Activated CD4-positive, alpha-beta T cell treated with anti-CD3 and anti-CD28 coated beads, Interleukin-2, amount 50 U/mL, for 24 hours (primary cell): ENCODE measurements around the gene MVD.

Experiments
- DNase-seq, 2 donors: peaks; one replicate each; pipeline ENCODE4 v3.0.0-alpha.2; 2020; ENCODE audit warnings: low read depth in 1 of 2, low spot score in 1 of 2

The MVD gene

GRCh38 chr16:88642881-88643643 is 19.8 kb downstream of the MVD start:
- no peak for DNase-seq

DNA sequence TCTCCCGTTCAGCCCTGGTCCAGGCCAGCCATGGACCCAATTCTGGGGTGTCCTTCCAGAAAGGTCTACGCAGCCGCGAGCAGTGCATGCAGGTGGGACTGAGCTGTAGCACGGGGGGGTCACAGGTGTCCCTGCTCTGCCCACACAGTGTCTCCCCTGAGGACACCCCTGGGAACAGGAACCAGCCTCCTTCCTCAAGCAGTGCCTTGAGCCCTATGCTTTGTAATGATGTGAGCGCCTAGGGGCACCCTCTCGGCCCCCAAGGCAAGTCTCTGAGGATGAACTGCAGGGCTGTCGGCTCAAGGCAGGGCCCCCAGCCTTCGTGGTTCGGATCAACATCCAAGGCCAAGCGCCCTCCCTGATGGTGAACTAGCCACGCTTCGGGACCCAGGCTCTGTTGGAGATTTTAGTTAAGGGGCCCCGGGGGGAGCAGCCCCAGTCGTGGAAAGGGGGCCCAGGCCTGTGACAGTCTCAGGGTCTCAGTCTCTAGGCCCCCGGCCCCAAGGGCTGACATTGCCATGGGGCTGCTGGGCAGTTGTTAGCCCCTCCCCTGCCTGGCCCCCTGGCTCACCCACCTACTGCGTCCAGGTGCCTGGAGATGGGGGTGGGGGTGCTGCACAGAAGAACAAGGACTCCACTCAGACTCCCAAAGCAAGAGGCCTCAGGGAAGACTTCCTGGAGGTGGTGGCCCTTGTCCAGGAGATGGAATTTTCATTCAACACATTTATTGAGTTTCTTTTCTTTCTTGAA is 22.2 kb downstream of the MVD start:
- DNase-seq, result no peak

DNA sequence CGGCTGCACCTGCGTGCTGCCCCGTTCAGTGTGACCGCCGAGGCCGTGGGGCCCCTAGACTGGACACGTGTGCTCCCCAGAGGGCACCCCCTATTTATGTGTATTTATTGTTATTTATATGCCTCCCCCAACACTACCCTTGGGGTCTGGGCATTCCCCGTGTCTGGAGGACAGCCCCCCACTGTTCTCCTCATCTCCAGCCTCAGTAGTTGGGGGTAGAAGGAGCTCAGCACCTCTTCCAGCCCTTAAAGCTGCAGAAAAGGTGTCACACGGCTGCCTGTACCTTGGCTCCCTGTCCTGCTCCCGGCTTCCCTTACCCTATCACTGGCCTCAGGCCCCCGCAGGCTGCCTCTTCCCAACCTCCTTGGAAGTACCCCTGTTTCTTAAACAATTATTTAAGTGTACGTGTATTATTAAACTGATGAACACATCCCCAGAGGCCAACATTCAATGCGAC is 22.8 kb downstream of the MVD start:
- DNase-seq, result no peak

DNA sequence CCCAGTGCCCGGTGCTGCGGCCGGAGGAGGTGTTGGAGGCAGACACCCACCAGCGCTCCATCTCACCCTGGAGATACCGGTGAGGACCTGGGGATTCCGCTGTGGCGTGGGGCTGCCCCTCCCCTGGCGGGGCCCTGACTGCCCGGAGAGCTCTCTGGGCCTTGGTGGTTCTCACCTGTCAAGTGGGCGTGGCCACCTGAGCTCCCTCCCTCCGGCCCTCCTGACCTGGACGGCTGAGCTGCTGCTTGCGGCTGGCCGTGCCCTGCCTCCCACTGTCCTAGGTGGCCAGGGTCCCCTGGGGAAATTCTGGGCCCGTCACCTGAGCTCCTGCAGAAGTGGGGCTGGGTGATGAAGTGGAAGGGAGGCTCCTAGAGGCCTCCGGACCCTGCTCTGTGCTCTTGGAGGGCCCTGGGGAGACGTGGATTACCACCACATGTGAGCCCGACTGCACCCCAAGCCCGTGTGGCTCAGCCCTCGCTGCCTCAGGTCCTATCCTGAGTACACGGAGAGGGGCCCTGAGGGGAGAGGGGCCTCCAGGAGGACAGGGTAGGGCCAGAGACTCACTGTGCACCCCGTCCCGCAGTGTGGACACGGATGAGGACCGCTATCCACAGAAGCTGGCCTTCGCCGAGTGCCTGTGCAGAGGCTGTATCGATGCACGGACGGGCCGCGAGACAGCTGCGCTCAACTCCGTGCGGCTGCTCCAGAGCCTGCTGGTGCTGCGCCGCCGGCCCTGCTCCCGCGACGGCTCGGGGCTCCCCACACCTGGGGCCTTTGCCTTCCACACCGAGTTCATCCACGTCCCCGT is 23.5 kb downstream of the MVD start:
- DNase-seq, result no peak

GRCh38 chr16:88638323-88639230 is 24.3 kb downstream of the MVD start, which contains the start of gene IL17C:
Gene IL17C, plus strand, starts transcription at chr16:88638572. Its CDS starts 70 bp downstream, at chr16:88638642.
- DNase-seq, result no peak

DNA sequence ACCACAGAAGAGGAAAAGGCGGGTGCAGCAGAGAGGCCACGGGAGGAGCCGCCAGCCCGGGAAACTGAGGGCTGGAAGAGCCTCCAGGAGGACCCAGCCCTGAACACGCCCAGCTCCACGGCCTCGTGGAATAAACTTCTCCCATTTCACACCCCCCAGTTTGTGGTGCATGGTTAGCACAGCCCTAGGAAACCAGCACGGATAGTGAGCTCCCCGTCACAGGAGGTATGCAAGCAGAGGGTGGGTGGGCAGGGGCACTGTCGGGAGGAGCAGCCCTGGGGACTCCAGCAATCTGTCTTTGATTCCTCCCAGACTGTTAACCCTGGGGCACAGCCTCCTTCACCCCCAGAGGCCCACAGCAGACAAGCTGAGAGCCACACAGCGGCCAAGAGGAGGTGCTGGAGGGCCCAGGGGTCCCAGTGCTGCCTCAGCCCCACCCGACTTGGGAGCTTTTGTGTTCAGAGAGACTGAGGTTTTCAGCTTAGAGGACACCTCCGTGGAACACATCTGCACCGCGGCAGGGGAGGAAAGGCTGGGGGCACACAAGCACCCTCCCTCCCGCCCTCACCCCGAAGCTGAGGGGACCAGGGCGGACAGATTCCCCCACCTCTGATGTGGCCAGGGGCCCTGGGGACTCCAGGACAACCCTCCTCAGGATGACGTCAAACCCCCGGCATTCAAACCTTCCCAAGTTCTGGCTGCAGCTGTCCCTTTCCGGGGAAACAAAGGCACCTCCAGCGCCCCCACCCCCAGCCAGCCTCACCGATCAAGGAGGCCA is 26.2 kb downstream of the MVD start:
- DNase-seq, result no peak

DNA sequence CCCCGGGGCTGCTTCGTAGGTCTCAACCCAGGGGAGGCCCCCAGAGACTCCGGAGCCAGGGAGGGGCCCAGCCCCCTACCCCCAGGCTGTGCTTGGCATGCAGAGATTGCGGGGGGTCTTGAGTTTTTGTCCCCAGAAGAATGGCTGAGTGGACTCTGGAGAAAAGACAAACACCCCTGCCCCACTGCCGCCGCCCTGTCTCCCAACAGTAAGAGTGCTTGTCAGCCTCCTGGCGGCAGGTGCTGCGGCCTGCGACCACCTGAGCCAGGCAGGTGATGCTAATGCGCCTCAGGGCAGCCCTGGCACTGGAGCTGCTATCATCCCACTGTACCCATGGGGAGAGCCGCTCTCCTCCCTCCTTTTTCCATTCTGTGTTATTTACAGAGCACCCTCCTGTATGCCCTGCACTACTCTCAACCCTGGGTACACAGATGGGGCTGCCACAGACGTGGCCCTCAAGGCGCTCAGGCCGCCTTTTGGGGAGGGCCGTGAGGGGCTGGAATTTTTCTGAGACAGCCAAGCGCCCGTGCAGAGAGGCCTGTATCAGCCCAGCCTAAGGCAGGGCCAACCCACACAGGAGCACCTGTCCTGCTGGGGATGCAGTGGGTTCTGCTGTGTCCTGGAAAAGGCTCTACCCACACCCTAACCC is 27.1 kb downstream of the MVD start:
- DNase-seq, result no peak

- DNase-seq, result no peak
These were observed 27.8 kb downstream of the MVD start for GRCh38 chr16:88634994-88635670.

DNA sequence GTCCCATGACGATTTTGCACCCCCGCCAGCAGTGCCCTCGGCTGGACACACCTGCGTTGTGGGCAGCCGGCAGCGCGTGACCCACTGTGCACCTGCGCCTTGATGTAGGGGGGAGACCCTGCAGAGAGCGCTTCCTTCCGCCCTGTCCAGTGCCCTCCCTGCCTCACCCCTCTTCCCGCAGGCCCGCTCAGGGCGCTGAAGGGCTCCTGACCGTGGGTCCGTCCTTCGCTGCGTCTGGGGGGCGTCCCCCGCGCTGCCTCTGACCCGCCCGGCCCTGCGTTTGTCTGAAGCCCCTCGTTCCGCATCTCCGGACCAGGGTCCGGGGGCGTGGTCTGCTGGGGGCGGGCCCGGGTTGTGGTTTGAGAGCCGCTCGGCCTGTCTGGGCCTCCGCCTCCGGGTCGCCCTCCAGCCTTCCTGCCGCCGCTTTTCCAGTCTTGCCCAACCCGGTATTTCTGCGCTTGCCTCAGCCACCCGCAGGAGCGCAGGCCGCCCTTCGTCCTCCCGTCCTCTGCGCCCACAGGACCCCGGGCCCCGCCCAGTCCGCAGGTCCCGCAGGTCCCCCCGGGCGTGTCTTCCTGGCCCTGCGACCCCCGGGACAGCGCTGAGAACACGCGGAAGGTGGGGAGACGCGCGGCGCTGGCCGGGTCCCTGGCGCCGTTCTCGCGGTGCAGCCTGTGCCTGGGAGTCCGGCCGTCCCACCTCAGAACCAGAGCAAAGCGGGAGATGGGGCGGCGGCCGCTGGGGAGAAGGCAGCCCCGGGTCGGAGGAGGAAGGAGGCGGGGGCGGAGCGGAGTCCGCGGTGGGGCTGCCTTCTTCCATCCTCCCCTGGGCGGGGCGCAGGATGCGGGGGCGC is 28.5 kb downstream of the MVD start:
- no peak for DNase-seq

DNA sequence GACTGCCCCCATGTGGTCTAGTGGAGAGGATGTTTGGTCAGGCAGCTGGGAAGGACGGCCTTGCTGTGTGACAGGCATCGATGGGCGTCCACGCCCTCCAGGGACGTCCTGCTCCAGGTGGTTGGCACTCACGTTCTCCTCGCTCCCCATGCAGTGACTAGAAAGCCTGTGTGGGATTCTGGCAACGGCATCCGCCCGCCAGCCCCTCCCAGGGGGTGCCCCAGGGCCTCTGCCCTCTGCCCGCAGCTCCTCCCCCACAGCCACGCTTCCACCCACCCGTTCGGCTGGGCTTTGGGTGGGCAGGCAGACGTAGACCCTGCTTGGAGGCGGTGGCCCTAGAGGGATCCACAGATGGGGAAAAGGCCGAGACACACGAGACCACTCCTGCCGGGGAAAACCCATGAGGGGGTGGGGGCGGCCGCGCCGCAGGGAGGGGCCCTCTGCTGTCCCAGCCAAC is 29.2 kb downstream of the MVD start:
- no peak for DNase-seq

DNA sequence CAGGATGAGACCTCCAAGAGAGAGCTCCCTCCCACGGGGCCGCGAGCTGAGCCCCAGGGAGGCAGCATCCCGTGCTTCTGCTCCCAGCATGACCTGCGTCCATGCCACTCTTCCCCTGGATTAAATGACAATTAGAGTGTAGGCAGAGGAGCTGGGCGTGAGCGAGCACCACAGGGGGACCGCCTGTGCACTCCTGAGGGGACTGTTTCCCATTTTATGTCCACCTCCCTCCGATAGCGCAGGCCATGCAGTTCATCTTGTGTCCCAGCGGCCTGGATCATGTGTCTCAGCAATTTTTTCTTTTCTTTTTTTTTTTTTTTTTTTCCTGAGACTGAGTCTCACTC is 30.3 kb downstream of the MVD start:
- DNase-seq, result no peak

GRCh38 chr16:88631920-88632586 is 30.8 kb downstream of the MVD start:
- no peak for DNase-seq

- no peak for DNase-seq
These were observed 31.5 kb downstream of the MVD start for GRCh38 chr16:88631384-88631783.

DNA sequence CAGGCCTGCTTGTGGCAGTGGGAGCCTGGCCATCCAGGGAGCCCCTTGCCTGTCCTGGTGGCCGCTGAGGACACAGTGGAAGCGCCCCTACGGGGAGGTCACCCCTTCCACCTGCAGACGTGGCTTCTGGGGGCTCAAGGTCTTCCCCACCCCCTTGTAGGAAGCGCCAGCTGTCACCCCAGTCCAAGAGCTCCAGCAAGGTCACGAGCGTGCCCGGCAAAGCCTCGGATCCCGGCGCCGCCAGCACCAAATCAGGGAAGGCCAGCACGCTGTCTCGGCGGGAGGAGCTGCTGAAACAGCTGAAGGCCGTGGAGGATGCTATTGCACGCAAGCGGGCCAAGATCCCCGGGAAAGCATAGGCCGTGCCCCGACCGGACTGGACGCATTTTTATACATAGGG is 31.9 kb downstream of the MVD start:
- DNase-seq, result no peak

DNA sequence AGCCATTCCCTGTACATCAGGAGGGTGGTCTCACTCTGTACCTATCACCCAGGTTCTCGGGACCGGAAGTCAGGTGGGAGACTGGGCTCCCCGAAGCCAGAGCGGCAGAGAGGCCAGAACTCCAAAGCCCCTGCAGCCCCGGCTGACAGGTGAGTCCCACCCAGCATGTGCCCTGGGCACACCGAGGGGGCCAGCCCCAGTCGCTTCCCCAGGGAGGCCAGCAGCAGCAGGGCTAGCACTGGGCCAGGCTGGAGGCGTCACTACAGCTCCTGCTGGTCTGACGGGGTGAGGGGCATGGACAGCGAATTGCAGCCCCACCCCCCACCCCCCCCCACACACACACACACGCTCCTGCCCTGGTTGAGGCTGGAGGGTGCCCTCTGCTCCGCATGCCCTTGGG is 32.5 kb downstream of the MVD start:
- no peak for DNase-seq

- DNase-seq, result no peak
These were observed 33.1 kb downstream of the MVD start for GRCh38 chr16:88629835-88630234.

DNA sequence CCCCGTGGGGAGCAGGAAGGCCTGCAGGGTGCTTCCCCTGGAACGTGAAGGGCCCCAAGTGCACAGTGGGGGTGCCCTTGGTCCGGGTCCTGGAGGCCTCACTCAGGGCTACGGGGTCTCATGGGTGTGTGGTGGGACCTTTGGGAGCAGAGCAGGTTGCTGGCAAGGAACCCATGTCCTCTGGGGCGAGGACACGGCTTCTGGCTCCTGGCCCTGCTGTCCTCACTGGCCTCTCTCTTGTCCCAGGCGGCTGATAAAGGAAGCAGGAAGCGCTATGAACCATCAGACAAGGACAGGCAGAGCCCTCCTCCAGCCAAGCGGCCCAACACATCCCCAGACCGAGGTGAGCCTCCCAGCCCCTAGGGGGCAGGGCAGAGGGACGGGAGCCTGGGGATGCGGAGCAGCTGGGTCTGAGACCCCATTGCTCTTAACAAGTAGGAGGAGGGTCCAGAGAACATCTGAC is 34.3 kb downstream of the MVD start:
- DNase-seq, result no peak
